ENCODE results near the gene LDHD.

The LDHD gene

DNA sequence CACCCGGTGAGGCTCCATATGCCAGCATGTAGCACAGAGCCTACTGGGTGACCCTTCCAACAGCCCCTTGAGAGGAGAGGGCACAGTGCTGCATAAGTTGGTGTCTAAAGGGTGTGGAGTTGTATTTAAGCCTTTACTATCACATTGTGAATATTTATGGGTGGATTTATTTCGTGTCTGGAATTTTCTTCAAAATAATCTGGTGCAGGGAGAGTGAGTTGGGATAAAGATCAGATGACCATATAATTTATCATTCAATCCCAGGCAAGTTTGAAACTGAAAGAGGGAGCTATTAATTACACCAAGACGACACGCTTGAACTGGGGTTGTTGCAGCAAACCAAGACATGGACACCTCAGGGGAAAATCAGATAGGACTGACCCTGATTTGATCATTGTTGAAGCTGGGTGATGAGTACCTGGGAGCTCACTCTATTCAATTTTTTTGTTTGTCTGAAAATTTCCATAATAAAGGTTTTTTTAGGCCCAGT is 42.2 kb downstream of the LDHD start:
- Histone ChIP-seq H4K20me1 (ENCODE audit: low read depth, low read length) (no peaks in the 10 kb centered on the region), H3K79me2 (ENCODE audit: insufficient read depth, low read length) (no peaks in the 10 kb centered on the region; the same call in 1 of the 2 replicates), H3K9me2 (replicated peaks; ENCODE audit: insufficient read depth, low read length) (no peaks in the 10 kb centered on the region), H3F3A (ENCODE audit: insufficient read depth) (peaks cover 11% of the 10 kb centered on the region), H3K27me3 (ENCODE audit: low read length) (no peaks in the 10 kb centered on the region), H3K27ac (ENCODE audit: low read depth, low read length) (peak overlapping the region; percentile 89), H3K9me3 (ENCODE audit: insufficient read depth, low read length) (no peaks in the 10 kb centered on the region), H3K4me2 (ENCODE audit: low read depth, low read length, poor library complexity, severe bottlenecking) (peak overlapping the region; percentile 50), H3K9ac (ENCODE audit: low read length) (no peak overlapping the region), H3K4me3 (ENCODE audit: insufficient read depth, low read length, poor library complexity, severe bottlenecking) (no peak overlapping the region), H2AFZ (ENCODE audit: low read depth, low read length, severe bottlenecking) (no peak overlapping the region), H3K36me3 (ENCODE audit: low read length) (no peaks in the 10 kb centered on the region)
- TF ChIP-seq, protein P1, sequence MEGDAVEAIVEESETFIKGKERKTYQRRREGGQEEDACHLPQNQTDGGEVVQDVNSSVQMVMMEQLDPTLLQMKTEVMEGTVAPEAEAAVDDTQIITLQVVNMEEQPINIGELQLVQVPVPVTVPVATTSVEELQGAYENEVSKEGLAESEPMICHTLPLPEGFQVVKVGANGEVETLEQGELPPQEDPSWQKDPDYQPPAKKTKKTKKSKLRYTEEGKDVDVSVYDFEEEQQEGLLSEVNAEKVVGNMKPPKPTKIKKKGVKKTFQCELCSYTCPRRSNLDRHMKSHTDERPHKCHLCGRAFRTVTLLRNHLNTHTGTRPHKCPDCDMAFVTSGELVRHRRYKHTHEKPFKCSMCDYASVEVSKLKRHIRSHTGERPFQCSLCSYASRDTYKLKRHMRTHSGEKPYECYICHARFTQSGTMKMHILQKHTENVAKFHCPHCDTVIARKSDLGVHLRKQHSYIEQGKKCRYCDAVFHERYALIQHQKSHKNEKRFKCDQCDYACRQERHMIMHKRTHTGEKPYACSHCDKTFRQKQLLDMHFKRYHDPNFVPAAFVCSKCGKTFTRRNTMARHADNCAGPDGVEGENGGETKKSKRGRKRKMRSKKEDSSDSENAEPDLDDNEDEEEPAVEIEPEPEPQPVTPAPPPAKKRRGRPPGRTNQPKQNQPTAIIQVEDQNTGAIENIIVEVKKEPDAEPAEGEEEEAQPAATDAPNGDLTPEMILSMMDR (IDR thresholded peaks at IDR 0.05; ENCODE audit: insufficient read depth, low read length, poor library complexity, severe bottlenecking) = no peak
- no peak for TF ChIP-seq EZH2phosphoT487 (conservative IDR thresholded peaks at IDR 0.05; ENCODE audit: low read length)

DNA sequence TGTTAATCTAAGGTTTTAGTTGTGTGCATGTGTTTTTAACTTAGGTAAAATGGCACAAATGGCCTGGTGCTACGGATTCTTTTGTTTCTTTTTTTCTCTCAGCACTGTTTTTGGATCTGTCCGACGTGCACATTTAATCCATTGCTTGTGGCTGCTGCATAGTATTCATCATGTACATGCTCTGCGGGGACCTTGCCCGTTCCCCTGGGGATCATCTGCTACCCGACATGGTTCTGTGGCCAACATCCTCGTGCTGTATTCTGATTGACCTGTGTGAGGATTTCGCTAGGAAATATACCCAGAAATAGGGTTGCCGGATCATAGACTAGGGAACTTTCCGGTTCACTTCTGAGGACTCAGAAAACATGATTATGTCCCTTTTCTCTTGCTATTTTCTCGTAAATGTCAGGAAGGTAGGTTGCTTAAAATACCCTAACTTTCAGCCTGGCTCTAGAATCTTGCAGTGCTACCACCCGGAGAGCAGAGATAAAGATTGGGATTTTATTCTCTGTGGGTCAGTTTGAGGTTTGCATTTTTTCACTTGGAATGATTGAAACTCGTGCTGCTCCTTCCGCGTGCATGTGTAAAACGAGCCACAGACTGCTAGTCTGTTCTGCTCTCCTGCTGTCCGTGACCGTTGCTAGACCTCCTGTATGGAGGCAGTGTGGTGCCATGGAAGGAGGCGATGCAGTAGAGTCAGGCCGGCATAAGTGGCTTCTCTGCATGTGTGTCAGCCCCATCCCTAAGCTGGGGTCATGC is 42.9 kb downstream of the LDHD start:
- Histone ChIP-seq H3K9me2 (replicated peaks; ENCODE audit: insufficient read depth, low read length) (no peaks in the 10 kb centered on the region), H3K27me3 (ENCODE audit: low read length) (no peaks in the 10 kb centered on the region), H3K79me2 (ENCODE audit: insufficient read depth, low read length) (no peaks in the 10 kb centered on the region; the same call in 1 of the 2 replicates), H3K36me3 (ENCODE audit: low read length) (no peaks in the 10 kb centered on the region), H3K4me3 (ENCODE audit: insufficient read depth, low read length, poor library complexity, severe bottlenecking) (no peak overlapping the region), H3K4me2 (ENCODE audit: low read depth, low read length, poor library complexity, severe bottlenecking) (no peak overlapping the region), H3K27ac (ENCODE audit: low read depth, low read length) (no peak overlapping the region), H3K9me3 (ENCODE audit: insufficient read depth, low read length) (no peaks in the 10 kb centered on the region), H4K20me1 (ENCODE audit: low read depth, low read length) (no peaks in the 10 kb centered on the region), H3K9ac (ENCODE audit: low read length) (no peak overlapping the region), H3F3A (ENCODE audit: insufficient read depth) (peaks cover 11% of the 10 kb centered on the region), H2AFZ (ENCODE audit: low read depth, low read length, severe bottlenecking) (no peak overlapping the region)
- no peak for TF ChIP-seq EZH2phosphoT487 (conservative IDR thresholded peaks at IDR 0.05; ENCODE audit: low read length)
- TF ChIP-seq, protein P1 (IDR thresholded peaks at IDR 0.05; ENCODE audit: insufficient read depth, low read length, poor library complexity, severe bottlenecking) = no peak

DNA sequence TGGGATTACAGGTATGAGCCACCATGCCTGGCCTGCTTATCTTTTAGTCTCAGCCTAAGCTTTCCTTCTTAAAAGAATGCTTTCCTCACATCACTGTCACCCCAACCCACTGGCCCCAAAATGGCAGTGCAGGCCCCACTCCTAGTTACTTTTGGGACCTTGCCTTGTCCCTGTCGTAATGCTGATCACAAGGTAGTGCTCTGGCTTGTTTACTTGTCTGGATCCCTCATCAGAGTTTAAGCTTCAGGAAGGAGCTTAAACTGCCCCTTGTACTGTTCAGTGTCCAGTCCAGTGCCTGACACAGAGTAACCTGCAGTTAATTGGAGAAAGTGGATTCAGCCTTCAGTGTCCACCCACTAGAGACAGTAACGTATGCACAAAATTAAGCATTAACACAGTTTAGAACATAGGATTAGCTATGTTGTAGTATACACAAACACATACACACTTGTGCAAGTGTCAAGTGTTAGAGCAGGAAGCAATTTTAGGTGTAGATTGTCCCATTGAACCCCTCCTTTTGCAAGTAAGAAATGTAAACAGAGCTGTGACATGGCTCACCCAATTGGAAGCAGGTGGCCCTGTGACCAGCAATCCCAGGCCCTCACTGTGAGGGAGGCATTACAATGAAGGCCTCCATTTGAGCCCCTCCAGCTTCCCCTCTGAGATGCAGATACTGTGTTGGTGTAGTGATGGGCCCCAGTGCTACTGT is 44.2 kb downstream of the LDHD start:
- peaks cover 11% of the 10 kb centered on the region for H3F3A ChIP-seq (ENCODE audit: insufficient read depth)
- no peak overlapping the region for H3K4me2 ChIP-seq (ENCODE audit: low read depth, low read length, poor library complexity, severe bottlenecking)
- H3K9me3 ChIP-seq (ENCODE audit: insufficient read depth, low read length) = no peaks in the 10 kb centered on the region
- no peak overlapping the region for H3K9ac ChIP-seq (ENCODE audit: low read length)
- no peaks in the 10 kb centered on the region for H3K36me3 ChIP-seq (ENCODE audit: low read length)
- H3K79me2 ChIP-seq (ENCODE audit: insufficient read depth, low read length) = no peaks in the 10 kb centered on the region; the same call in 1 of the 2 replicates
- no peak for TF ChIP-seq EZH2phosphoT487 (conservative IDR thresholded peaks at IDR 0.05; ENCODE audit: low read length)
- TF ChIP-seq, protein P1 (IDR thresholded peaks at IDR 0.05; ENCODE audit: insufficient read depth, low read length, poor library complexity, severe bottlenecking) = no peak
- H3K27ac ChIP-seq (ENCODE audit: low read depth, low read length) = no peak overlapping the region
- no peaks in the 10 kb centered on the region for H3K9me2 ChIP-seq (replicated peaks; ENCODE audit: insufficient read depth, low read length)
- no peak overlapping the region for H3K4me3 ChIP-seq (ENCODE audit: insufficient read depth, low read length, poor library complexity, severe bottlenecking)
- no peak overlapping the region for H2AFZ ChIP-seq (ENCODE audit: low read depth, low read length, severe bottlenecking)
- no peaks in the 10 kb centered on the region for H3K27me3 ChIP-seq (ENCODE audit: low read length)
- no peaks in the 10 kb centered on the region for H4K20me1 ChIP-seq (ENCODE audit: low read depth, low read length)

Measured in SU-DHL-6 (cell line).